Neutrophil (primary cell): Measurements from ENCODE around the gene LMO1.

ENCODE experiments used
- H3K27ac ChIP-seq: fragments of 200-600 bp; sonication (generic); 2 replicates; pipeline ENCODE4 v1.5.1; 2016; ENCODE audit warnings: mild to moderate bottlenecking, moderate library complexity
- H3K27me3 ChIP-seq: fragments of 200-600 bp; sonication (generic); 2 replicates; pipeline ENCODE4 v1.6.0; 2016; ENCODE audit warnings: mild to moderate bottlenecking
- H3K36me3 ChIP-seq: fragments of 200-600 bp; sonication (generic); 2 replicates; pipeline ENCODE4 v1.5.1; 2017
- H3K4me1 ChIP-seq, 2 experiments: fragments of 200-600 bp in 1 of 2; sonication (generic) in 1 of 2; 1 replicate in 1 of 2; 2 replicates in 1 of 2; pipeline versions ENCODE4 v1.5.1 to v1.6.1; 2013 to 2016; ENCODE audit warnings: low read depth in 1 of 2, low read length in 1 of 2, mild to moderate bottlenecking in 1 of 2, moderate library complexity in 1 of 2; ENCODE audit not compliant: control insufficient read depth in 1 of 2, insufficient read depth in 1 of 2
- H3K4me3 ChIP-seq, 2 experiments: fragments of 200-600 bp in 1 of 2; sonication (generic) in 1 of 2; 1 replicate in 1 of 2; 2 replicates in 1 of 2; pipeline ENCODE4 v1.5.1; 2013 to 2016; ENCODE audit warnings: low read depth in 1 of 2, low read length in 1 of 2, mild to moderate bottlenecking in 1 of 2, moderate library complexity in 1 of 2
- H3K9me3 ChIP-seq: fragments of 200-600 bp; sonication (generic); 2 replicates; pipeline ENCODE4 v1.5.1; 2016
- TF ChIP-seq, protein P1 (sequence below): fragments of 200-600 bp; sonication (generic); IDR thresholded peaks from 2 replicates; pipeline ENCODE4 v1.5.1; 2016; ENCODE audit warnings: antibody characterized with exemption

LMO1 gene

GRCh38 chr11:8276528-8276927, 12.8 kb upstream of the LMO1 start:
- TF ChIP-seq, protein P1, sequence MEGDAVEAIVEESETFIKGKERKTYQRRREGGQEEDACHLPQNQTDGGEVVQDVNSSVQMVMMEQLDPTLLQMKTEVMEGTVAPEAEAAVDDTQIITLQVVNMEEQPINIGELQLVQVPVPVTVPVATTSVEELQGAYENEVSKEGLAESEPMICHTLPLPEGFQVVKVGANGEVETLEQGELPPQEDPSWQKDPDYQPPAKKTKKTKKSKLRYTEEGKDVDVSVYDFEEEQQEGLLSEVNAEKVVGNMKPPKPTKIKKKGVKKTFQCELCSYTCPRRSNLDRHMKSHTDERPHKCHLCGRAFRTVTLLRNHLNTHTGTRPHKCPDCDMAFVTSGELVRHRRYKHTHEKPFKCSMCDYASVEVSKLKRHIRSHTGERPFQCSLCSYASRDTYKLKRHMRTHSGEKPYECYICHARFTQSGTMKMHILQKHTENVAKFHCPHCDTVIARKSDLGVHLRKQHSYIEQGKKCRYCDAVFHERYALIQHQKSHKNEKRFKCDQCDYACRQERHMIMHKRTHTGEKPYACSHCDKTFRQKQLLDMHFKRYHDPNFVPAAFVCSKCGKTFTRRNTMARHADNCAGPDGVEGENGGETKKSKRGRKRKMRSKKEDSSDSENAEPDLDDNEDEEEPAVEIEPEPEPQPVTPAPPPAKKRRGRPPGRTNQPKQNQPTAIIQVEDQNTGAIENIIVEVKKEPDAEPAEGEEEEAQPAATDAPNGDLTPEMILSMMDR: no peak
- Histone ChIP-seq H3K9me3 (no peaks in the 10 kb centered on the region), H3K27me3 (peaks cover 48% of the 10 kb centered on the region), H3K4me1 (no peaks in the 10 kb centered on the region), H3K27ac (no peak overlapping the region), H3K4me3 (no peak overlapping the region), H3K36me3 (no peaks in the 10 kb centered on the region)

DNA sequence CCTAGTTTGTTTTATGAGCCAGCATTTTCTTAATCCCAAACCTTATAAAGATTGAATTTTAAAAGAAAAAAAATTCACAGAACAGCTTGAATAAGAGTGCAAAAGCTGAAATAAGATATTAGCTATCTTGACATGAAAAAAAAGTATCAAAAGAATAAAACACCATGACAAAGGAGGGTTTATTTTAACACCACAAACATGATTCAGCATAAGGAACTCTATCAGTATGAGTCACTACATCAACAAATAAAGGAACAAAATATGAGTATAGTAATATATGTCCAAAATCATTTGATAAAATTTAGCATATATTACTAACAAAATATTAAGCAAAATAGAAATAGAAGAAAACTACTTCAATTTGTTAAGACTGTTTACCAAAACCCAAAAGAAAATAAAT, 9.6 kb upstream of the LMO1 start:
- no peak overlapping the region for H3K27ac ChIP-seq
- H3K9me3 ChIP-seq: no peaks in the 10 kb centered on the region
- peaks cover 77% of the 10 kb centered on the region for H3K27me3 ChIP-seq
- H3K36me3 ChIP-seq: no peaks in the 10 kb centered on the region
- H3K4me3 ChIP-seq: no peak overlapping the region
- peaks cover 0 to under 1% of the 10 kb centered on the region in 2 experiments for H3K4me1 ChIP-seq
- TF ChIP-seq, protein P1: no peak

GRCh38 chr11:8271106-8271886, 7.6 kb upstream of the LMO1 start:
- TF ChIP-seq, protein P1: no peak
- peaks cover 96% of the 10 kb centered on the region for H3K27me3 ChIP-seq

DNA sequence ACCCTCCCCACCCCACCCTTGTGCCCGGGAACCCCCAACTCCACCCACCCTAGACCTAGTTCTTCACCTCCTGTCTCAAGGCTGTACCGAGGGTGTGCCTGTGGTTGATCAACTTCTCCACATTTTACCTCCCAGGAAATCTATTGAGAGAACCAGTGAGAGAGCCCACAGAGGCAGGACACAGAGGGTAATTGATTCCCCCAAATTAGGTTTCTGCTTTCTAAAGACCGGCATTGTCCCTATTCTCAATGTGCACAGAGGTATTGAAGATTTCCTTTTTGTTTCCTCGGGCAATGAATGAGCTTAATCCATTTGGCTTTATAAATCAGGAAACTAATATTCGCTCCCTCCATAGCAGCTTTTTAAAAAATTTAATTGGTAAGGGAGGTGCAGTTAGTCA, 6.0 kb upstream of the LMO1 start:
- peaks cover 0 to 7% of the 10 kb centered on the region in 2 experiments for H3K4me1 ChIP-seq
- no peaks in the 10 kb centered on the region for H3K9me3 ChIP-seq
- no peak overlapping the region for H3K4me3 ChIP-seq
- H3K27me3 ChIP-seq: peaks cover 100% of the 10 kb centered on the region
- no peaks in the 10 kb centered on the region for H3K36me3 ChIP-seq
- no peak overlapping the region for H3K27ac ChIP-seq
- TF ChIP-seq, protein P1: no peak

More at GRCh38 chr11:8271106-8271886, 7.6 kb upstream of the LMO1 start:
- Histone ChIP-seq H3K36me3 (no peaks in the 10 kb centered on the region), H3K4me1 (peaks cover 0 to 7% of the 10 kb centered on the region in 2 experiments), H3K4me3 (no peak overlapping the region), H3K27ac (no peak overlapping the region), H3K9me3 (no peaks in the 10 kb centered on the region)

GRCh38 chr11:8268530-8269400, 5.1 kb upstream of the LMO1 start:
- Histone ChIP-seq H3K36me3 (no peaks in the 10 kb centered on the region), H3K27me3 (peaks cover 100% of the 10 kb centered on the region), H3K4me1 (peaks cover 1 to 8% of the 10 kb centered on the region in 2 experiments), H3K4me3 (no peak overlapping the region), H3K9me3 (no peaks in the 10 kb centered on the region), H3K27ac (no peak overlapping the region)
- TF ChIP-seq, protein P1: no peak
